Gastroesophageal sphincter (tissue), 4 donors: ENCODE results near the gene SH3RF2. TPM values are rescaled to one million over a fixed set of nuclear protein-coding genes. Genes with fewer than 3 reads are reported as not detected.

Experiments
- ATAC-seq: fragments of 150-250 bp; one replicate; pipeline ENCODE4 v1.9.1; 2016; ENCODE audit warnings: mild to moderate bottlenecking, moderate library complexity
- H3K27ac ChIP-seq, 4 donors: fragments of 200-600 bp; sonication (generic) in 3 of 4; 1 replicate in 3 of 4; 2 replicates in 1 of 4; pipeline ENCODE4 v1.5.1; 2016 to 2019
- H3K27me3 ChIP-seq: fragments of 200-600 bp; sonication (generic); one replicate; pipeline ENCODE4 v1.5.1; 2019
- H3K36me3 ChIP-seq, 2 donors: fragments of 200-600 bp; sonication (generic); one replicate each; pipeline ENCODE4 v1.5.1; 2019; ENCODE audit warnings: control low read depth in 1 of 2
- H3K4me1 ChIP-seq, 3 donors: fragments of 200-600 bp; sonication (generic); 1 replicate in 2 of 3; 2 replicates in 1 of 3; pipeline ENCODE4 v1.5.1; 2016 to 2019; ENCODE audit warnings: control low read depth in 2 of 3
- H3K4me3 ChIP-seq, 2 donors: fragments of 200-600 bp; sonication (generic); one replicate each; pipeline ENCODE4 v1.5.1; 2019; ENCODE audit warnings: mild to moderate bottlenecking in 1 of 2, moderate library complexity in 1 of 2
- H3K9me3 ChIP-seq, 3 donors: fragments of 200-600 bp; sonication (generic); one replicate each; pipeline ENCODE4 v1.5.1; 2017 to 2019; ENCODE audit warnings: control low read depth in 2 of 3
- EP300 ChIP-seq: sonication (generic); formaldehyde crosslinking; IDR thresholded peaks from one replicate; pipeline ENCODE4 v1.6.1; 2017; ENCODE audit warnings: antibody characterized with exemption, mild to moderate bottlenecking
- POLR2A ChIP-seq, 2 donors: fragments of 450-650 bp; IDR thresholded peaks; one replicate each; pipeline ENCODE4 v1.6.1; 2017; ENCODE audit warnings: antibody characterized with exemption in 2 of 2, mild to moderate bottlenecking in 2 of 2, moderate library complexity in 1 of 2
- POLR2AphosphoS5 ChIP-seq: sonication (generic); formaldehyde crosslinking; IDR thresholded peaks from one replicate; pipeline ENCODE4 v1.6.1; 2017; ENCODE audit warnings: antibody characterized with exemption
- WGBS, 2 donors: methylation state at CpG; one replicate each; pipeline ENCODE4 v1.1.5; 2018; ENCODE audit warnings: low coverage in 1 of 2; 5-methylcytosine and 5-hydroxymethylcytosine counted together
- total RNA-seq, 4 donors: library from RNA; depleted of rRNA; stranded (reverse); fragments of >200 nt; gene quantifications; one replicate each; pipeline ENCODE4 v1.1.0, GENCODE V29; 2016
- TF ChIP-seq, protein P1 (sequence below), 4 experiments: fragments of 200-600 bp in 2 of 4; fragments of 450-650 bp in 2 of 4; sonication (generic) in 1 of 4; IDR thresholded peaks; one replicate each; pipeline ENCODE4 v1.5.1; 2017 to 2019; ENCODE audit warnings: antibody characterized with exemption in 4 of 4, mild to moderate bottlenecking in 2 of 4, moderate library complexity in 2 of 4

Gene SH3RF2
- total RNA-seq, 4 donors from 2014 or later = 0.27 to 5.2 (median 1.0) TPM

DNA sequence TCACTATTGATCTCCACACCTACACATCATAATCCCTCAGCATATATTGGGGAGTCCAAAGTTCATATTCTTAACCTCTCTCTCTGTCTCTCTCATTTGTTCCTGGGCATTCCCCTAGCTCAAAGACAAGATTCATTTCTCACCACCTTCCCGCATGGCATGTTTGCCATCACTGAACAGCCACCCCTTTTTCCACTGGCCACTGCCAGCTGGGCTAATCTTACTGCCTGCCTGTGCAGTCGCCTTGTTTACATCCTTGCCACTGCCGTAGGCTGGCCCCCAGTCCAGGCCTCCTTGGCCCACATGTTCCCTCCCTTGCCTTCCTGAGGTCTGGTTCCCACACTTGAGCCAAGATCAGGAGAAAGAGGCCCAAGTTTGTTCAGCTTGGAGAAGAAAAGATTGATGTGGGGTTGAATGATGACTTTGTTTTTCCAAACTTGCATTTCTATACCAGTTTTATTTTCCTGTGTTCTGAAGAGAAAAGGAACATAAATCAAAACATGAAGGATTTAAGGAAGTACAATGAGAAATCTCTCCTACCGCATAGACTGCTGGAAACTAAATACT is 88.8 kb downstream of the SH3RF2 start:
- Histone ChIP-seq H3K27me3 (no peaks in the 10 kb centered on the region), H3K36me3 (no peaks in the 10 kb centered on the region), H3K27ac (no peak overlapping the region), H3K4me1 (no peaks in the 10 kb centered on the region), H3K9me3 (no peaks in the 10 kb centered on the region), H3K4me3 (no peak overlapping the region)
- 53 to 73% methylated on average over 2 to 4 of the region's 4 CpGs for WGBS, 2 donors
- TF ChIP-seq EP300 = no peak
- TF ChIP-seq, protein P1, sequence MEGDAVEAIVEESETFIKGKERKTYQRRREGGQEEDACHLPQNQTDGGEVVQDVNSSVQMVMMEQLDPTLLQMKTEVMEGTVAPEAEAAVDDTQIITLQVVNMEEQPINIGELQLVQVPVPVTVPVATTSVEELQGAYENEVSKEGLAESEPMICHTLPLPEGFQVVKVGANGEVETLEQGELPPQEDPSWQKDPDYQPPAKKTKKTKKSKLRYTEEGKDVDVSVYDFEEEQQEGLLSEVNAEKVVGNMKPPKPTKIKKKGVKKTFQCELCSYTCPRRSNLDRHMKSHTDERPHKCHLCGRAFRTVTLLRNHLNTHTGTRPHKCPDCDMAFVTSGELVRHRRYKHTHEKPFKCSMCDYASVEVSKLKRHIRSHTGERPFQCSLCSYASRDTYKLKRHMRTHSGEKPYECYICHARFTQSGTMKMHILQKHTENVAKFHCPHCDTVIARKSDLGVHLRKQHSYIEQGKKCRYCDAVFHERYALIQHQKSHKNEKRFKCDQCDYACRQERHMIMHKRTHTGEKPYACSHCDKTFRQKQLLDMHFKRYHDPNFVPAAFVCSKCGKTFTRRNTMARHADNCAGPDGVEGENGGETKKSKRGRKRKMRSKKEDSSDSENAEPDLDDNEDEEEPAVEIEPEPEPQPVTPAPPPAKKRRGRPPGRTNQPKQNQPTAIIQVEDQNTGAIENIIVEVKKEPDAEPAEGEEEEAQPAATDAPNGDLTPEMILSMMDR (IDR thresholded peaks at IDR 0.05) = no peak
- no peak for TF ChIP-seq POLR2AphosphoS5
- no peak for TF ChIP-seq POLR2A (IDR thresholded peaks at IDR 0.05)
- no peak for ATAC-seq

DNA sequence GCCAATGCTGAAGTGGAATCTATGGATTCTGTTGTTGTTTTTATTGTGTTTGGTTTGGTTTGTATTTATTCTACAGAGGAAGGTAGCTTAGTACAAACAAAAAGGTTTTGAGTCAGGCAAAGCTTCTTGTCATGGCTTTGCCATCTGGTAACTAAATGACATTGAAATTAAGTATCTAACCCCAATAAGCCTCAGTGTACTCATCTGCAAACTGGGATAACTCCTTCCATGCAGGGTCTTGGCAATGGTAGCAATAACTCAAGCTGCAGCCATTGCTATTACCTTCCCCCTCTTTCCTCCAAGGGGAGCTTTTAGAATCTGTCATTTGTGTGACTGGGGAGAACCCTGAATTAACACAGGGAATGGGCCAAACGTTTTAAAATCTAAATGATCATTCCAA is 89.3 kb downstream of the SH3RF2 start:
- no peaks in the 10 kb centered on the region for H3K9me3 ChIP-seq
- TF ChIP-seq POLR2A (IDR thresholded peaks at IDR 0.05) (no peak), EP300 (no peak), POLR2AphosphoS5 (no peak)
- TF ChIP-seq, protein P1 (IDR thresholded peaks at IDR 0.05) = no peak
- H3K36me3 ChIP-seq = no peaks in the 10 kb centered on the region
- 57% methylated on average over 1 of the region's 1 CpG; no CpG with 5 or more reads in 1 of the 2 donors for WGBS, 2 donors
- ATAC-seq = no peak
- no peaks in the 10 kb centered on the region for H3K4me1 ChIP-seq
- H3K4me3 ChIP-seq = no peak overlapping the region
- H3K27ac ChIP-seq = no peak overlapping the region
- H3K27me3 ChIP-seq = no peaks in the 10 kb centered on the region

DNA sequence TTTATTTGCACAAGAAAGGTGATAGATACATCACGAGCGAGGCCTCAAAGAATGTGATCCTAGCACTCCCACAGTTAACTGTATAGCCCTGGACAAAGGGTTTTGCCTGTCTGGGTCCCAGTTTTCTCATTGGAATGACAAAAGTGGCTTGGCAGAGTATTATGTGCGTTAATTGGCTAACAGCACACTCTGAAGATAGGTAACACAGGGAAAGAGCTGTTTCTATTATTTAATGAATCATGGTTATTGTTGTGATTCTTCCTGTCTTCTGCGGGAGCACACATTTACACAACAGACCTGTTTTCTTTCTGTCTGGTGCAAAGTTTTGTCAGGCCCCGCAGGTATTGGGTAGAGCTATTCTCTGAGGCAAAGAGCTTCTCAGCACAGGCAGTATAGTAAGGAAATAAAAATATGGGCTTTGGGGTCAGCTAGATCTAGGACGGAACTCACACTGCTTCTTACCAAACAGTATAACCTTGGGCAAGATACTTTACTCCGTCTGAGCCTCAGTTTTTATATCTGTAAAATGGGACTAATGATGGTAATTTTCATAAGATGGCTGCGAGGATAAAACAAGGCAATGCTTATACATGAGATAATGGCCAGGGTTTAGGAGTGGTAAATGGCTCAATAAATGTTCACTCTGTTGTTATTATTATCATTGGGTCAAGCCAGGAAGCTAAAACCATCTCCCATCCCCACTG is 90.1 kb downstream of the SH3RF2 start:
- Histone ChIP-seq H3K27ac (no peak overlapping the region), H3K36me3 (no peaks in the 10 kb centered on the region), H3K9me3 (no peaks in the 10 kb centered on the region), H3K4me1 (no peaks in the 10 kb centered on the region), H3K27me3 (no peaks in the 10 kb centered on the region), H3K4me3 (no peak overlapping the region)
- no peak for TF ChIP-seq POLR2AphosphoS5
- no peak for TF ChIP-seq POLR2A (IDR thresholded peaks at IDR 0.05)
- TF ChIP-seq, protein P1 (IDR thresholded peaks at IDR 0.05) = no peak
- TF ChIP-seq EP300 = no peak
- ATAC-seq = no peak
- WGBS, 2 donors = 83 to 94% methylated on average over 6 to 8 of the region's 8 CpGs

DNA sequence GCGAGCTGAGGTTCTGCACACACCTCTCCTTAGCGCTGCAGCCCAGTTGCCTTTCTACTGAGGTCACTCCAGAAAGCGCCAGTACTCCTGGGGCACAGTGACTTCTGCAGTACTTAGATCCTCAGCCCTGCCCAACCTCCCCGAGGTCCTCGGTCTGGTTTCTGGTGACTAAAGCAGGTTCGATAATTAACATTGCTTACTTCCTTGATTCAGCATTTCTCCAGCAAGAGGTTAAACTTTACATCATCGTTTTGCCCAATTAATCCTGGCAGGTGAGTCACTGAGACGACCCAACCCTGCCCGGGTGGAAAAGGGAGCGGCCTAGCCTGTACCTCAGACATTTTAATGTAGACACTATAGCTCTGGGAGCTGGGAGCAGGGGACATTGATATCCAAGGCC is 91.4 kb downstream of the SH3RF2 start:
- H3K4me3 ChIP-seq = no peak overlapping the region
- no peaks in the 10 kb centered on the region for H3K9me3 ChIP-seq
- no peak for ATAC-seq
- H3K4me1 ChIP-seq = no peaks in the 10 kb centered on the region
- no peaks in the 10 kb centered on the region for H3K36me3 ChIP-seq
- H3K27ac ChIP-seq = no peak overlapping the region
- TF ChIP-seq POLR2A (IDR thresholded peaks at IDR 0.05) = no peak
- no peak for TF ChIP-seq EP300
- TF ChIP-seq, protein P1 (IDR thresholded peaks at IDR 0.05) = no peak
- TF ChIP-seq POLR2AphosphoS5 = no peak
- no peaks in the 10 kb centered on the region for H3K27me3 ChIP-seq
- WGBS, 2 donors = 60 to 86% methylated on average over 2 to 6 of the region's 10 CpGs

DNA sequence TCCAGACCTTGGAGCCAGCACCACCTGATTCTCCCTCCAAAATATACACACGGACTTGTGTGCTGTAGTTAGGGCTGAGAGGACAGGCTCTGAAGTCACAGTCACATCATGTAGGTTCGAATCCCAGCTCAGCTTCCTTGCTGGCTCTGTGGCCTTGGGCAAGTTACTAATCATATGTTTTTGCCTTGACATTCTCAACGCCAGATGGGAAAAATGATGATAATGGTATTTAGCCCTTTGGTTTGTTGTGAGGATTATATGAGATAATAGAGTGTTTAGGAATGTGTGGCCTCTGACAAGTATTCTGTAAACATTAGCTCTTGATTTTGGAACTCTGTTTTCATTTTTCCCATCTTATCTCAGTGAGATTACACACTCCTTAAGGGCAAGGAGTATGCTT is 96.5 kb downstream of the SH3RF2 start:
- Histone ChIP-seq H3K27ac (no peak overlapping the region), H3K36me3 (no peaks in the 10 kb centered on the region), H3K4me1 (no peaks in the 10 kb centered on the region), H3K4me3 (no peak overlapping the region), H3K27me3 (no peaks in the 10 kb centered on the region), H3K9me3 (no peaks in the 10 kb centered on the region)
- 29 to 75% methylated on average over 1 to 2 of the region's 3 CpGs for WGBS, 2 donors
- ATAC-seq = no peak
- TF ChIP-seq, protein P1 (IDR thresholded peaks at IDR 0.05) = no peak
- TF ChIP-seq POLR2A (IDR thresholded peaks at IDR 0.05) (no peak), EP300 (no peak), POLR2AphosphoS5 (no peak)
